Measurements from ENCODE around the gene PSMD9. TPM values are rescaled to one million over a fixed set of nuclear protein-coding genes. Genes with fewer than 3 reads are reported as not detected.

Gene PSMD9
- total and polyA plus RNA-seq, 2 experiments from 2014 or later = 32.7 to 36.3 TPM

DNA sequence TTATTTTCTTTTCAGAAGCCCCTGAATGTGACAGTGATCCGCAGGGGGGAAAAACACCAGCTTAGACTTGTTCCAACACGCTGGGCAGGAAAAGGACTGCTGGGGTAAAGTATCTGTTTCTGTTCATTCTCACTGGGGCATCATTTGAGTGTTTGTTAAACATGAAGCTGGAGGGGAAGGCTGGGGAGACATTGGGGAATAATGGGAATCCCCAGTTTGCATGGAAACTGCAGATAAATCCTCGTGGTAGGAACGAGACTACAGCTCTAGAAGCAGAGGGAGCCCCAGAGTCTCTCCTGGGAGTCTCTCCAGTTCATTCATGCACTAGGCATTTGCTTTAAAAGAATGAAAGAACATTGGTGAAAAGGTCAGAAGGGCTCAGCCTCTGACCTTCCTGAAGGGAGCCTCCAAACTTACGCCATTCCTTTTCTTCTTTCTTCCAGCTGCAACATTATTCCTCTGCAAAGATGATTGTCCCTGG lies 27.3 kb downstream of the PSMD9 start (continued):
- TF ChIP-seq, protein P1, sequence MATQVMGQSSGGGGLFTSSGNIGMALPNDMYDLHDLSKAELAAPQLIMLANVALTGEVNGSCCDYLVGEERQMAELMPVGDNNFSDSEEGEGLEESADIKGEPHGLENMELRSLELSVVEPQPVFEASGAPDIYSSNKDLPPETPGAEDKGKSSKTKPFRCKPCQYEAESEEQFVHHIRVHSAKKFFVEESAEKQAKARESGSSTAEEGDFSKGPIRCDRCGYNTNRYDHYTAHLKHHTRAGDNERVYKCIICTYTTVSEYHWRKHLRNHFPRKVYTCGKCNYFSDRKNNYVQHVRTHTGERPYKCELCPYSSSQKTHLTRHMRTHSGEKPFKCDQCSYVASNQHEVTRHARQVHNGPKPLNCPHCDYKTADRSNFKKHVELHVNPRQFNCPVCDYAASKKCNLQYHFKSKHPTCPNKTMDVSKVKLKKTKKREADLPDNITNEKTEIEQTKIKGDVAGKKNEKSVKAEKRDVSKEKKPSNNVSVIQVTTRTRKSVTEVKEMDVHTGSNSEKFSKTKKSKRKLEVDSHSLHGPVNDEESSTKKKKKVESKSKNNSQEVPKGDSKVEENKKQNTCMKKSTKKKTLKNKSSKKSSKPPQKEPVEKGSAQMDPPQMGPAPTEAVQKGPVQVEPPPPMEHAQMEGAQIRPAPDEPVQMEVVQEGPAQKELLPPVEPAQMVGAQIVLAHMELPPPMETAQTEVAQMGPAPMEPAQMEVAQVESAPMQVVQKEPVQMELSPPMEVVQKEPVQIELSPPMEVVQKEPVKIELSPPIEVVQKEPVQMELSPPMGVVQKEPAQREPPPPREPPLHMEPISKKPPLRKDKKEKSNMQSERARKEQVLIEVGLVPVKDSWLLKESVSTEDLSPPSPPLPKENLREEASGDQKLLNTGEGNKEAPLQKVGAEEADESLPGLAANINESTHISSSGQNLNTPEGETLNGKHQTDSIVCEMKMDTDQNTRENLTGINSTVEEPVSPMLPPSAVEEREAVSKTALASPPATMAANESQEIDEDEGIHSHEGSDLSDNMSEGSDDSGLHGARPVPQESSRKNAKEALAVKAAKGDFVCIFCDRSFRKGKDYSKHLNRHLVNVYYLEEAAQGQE (IDR thresholded peaks at IDR 0.05; ENCODE audit: unreplicated experiment) = no peak
- TF ChIP-seq, protein P2, sequence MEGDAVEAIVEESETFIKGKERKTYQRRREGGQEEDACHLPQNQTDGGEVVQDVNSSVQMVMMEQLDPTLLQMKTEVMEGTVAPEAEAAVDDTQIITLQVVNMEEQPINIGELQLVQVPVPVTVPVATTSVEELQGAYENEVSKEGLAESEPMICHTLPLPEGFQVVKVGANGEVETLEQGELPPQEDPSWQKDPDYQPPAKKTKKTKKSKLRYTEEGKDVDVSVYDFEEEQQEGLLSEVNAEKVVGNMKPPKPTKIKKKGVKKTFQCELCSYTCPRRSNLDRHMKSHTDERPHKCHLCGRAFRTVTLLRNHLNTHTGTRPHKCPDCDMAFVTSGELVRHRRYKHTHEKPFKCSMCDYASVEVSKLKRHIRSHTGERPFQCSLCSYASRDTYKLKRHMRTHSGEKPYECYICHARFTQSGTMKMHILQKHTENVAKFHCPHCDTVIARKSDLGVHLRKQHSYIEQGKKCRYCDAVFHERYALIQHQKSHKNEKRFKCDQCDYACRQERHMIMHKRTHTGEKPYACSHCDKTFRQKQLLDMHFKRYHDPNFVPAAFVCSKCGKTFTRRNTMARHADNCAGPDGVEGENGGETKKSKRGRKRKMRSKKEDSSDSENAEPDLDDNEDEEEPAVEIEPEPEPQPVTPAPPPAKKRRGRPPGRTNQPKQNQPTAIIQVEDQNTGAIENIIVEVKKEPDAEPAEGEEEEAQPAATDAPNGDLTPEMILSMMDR (conservative IDR thresholded peaks at IDR 0.05; ENCODE audit: low read depth in 2 of 2) = no peak
- TF ChIP-seq EZH2 (IDR thresholded peaks at IDR 0.05; ENCODE audit: low read depth, unreplicated experiment) (no peak), ZNF331 (CRISPR knock-in tag; IDR thresholded peaks at IDR 0.05; ENCODE audit: low read depth) (no peak), EZH2phosphoT487 (IDR thresholded peaks at IDR 0.05; ENCODE audit: unreplicated experiment) (no peak), CREB1 (CRISPR knock-in tag; IDR thresholded peaks at IDR 0.05; ENCODE audit: low read depth) (no peak), JUNB (IDR thresholded peaks at IDR 0.05; ENCODE audit: unreplicated experiment) (no peak)
- TF ChIP-seq, protein P3, sequence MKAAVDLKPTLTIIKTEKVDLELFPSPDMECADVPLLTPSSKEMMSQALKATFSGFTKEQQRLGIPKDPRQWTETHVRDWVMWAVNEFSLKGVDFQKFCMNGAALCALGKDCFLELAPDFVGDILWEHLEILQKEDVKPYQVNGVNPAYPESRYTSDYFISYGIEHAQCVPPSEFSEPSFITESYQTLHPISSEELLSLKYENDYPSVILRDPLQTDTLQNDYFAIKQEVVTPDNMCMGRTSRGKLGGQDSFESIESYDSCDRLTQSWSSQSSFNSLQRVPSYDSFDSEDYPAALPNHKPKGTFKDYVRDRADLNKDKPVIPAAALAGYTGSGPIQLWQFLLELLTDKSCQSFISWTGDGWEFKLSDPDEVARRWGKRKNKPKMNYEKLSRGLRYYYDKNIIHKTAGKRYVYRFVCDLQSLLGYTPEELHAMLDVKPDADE (IDR thresholded peaks at IDR 0.05) = no peak

DNA sequence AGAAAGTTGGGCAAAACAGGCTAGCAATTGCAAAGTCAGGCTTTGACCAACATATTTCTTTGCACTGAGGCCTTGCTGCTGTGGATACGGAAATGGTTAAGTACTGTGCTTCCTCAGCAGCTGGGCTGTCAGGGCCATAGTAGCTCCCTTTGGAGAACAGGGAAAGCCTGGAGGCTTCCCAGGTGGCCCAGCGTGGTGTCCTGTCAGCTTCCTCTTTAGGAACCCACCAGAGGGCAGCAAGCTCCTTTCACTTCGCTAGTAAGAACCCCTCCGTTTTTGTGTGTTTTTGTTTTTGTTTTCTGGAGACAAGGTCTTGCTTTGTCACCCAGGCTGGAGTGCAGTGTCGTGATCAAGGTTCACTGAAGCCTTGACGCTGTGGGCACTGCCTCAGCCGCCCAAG lies 28.1 kb downstream of the PSMD9 start:
- DNase-seq (ENCODE audit: low spot score) = peak; percentile 86
- ATAC-seq = peak; percentile 63
- no peak for TF ChIP-seq NANOG (IDR thresholded peaks at IDR 0.05; ENCODE audit: borderline replicate concordance)
- TF ChIP-seq, protein P2 (conservative IDR thresholded peaks at IDR 0.05; ENCODE audit: low read depth in 2 of 2) = peak; percentile 62 to 84

More for the DNA sequence above, 28.1 kb downstream of the PSMD9 start:
- Histone ChIP-seq H3F3A (replicated peaks; ENCODE audit: low read depth) (peaks cover 10% of the 10 kb centered on the region; the same call in 1 of the 2 replicates), H2AFZ (no peak overlapping the region), H3K9me2 (ENCODE audit: insufficient read depth) (no peaks in the 10 kb centered on the region), H3K27ac (ENCODE audit: low read depth) (0 out of 2 replicates have a peak overlapping the region, but pooled peaks have one; percentile 50), H3K4me1 (ENCODE audit: insufficient read depth) (peaks cover 4% of the 10 kb centered on the region; the same call in 1 of the 2 replicates), H3K79me2 (replicated peaks; ENCODE audit: insufficient read depth) (no peaks in the 10 kb centered on the region), H3K4me3 (no peak overlapping the region), H4K20me1 (replicated peaks; ENCODE audit: insufficient read depth) (no peaks in the 10 kb centered on the region), H3K36me3 (ENCODE audit: insufficient read depth) (no peaks in the 10 kb centered on the region), H3K4me2 (no peak overlapping the region), H3K27me3 (ENCODE audit: insufficient read depth) (0 out of 2 replicates have a peak, but pooled peaks cover 3% of the 10 kb centered on the region)
- H3K9me3 Mint-ChIP-seq = no peaks in the 10 kb centered on the region
- peaks cover 13% of the 10 kb centered on the region for H3K4me1 Mint-ChIP-seq
- peaks cover 11% of the 10 kb centered on the region; the same call in 2 of the 3 replicates for H3K36me3 Mint-ChIP-seq (ENCODE audit: low read depth)
- peaks cover 19% of the 10 kb centered on the region for H3K27me3 Mint-ChIP-seq (ENCODE audit: insufficient read depth, low read depth, poor library complexity)
- no peak overlapping the region for H3K4me3 Mint-ChIP-seq
- H3K27ac Mint-ChIP-seq = no peak overlapping the region; the same call in 1 of the 2 replicates

All from GM23338 (cell line).